MM.1S (cell line): ENCODE data around the gene ZNF581.
A peak's percentile ranks its signal among the peaks of the same experiment; 100 is the strongest.

Experiments used
- DNase-seq: peaks from one replicate; pipeline ENCODE4 v3.0.0-alpha.2; 2015
- H2AFZ ChIP-seq: fragments of 300-600 bp; sonication (generic); 2 replicates; pipeline ENCODE4 v1.6.0; 2016; ENCODE audit warnings: antibody characterized with exemption, low read length
- H3F3A ChIP-seq: fragments of 300-600 bp; sonication (generic); 2 replicates; pipeline ENCODE4 v1.6.1; 2016; ENCODE audit warnings: mild to moderate bottlenecking, antibody characterized with exemption, low read length, moderate library complexity, mixed read lengths; ENCODE audit not compliant: insufficient read depth
- H3K27ac ChIP-seq: fragments of 300-600 bp; sonication (generic); 2 replicates; pipeline ENCODE4 v1.5.1; 2016; ENCODE audit warnings: mild to moderate bottlenecking, low read length
- H3K27me3 ChIP-seq: fragments of 300-600 bp; sonication (generic); replicated peaks from 2 replicates; pipeline ENCODE4 v1.6.0; 2016; ENCODE audit warnings: low read length; ENCODE audit not compliant: insufficient read depth
- H3K36me3 ChIP-seq: fragments of 300-600 bp; sonication (generic); replicated peaks from 2 replicates; pipeline ENCODE4 v1.6.1; 2016; ENCODE audit warnings: mild to moderate bottlenecking, low read length, mixed read lengths; ENCODE audit not compliant: insufficient read depth
- H3K4me1 ChIP-seq: fragments of 300-600 bp; sonication (generic); 2 replicates; pipeline ENCODE4 v1.6.1; 2016; ENCODE audit warnings: low read length, mixed read lengths
- H3K4me2 ChIP-seq: fragments of 300-600 bp; sonication (generic); 2 replicates; pipeline ENCODE4 v1.6.0; 2016; ENCODE audit warnings: low read depth, low read length
- H3K4me3 ChIP-seq: fragments of 300-600 bp; sonication (generic); 2 replicates; pipeline ENCODE4 v1.5.1; 2016; ENCODE audit warnings: low read length, mixed read lengths
- H3K79me2 ChIP-seq: fragments of 300-600 bp; sonication (generic); 2 replicates; pipeline ENCODE4 v1.6.1; 2016; ENCODE audit warnings: mixed run types, low read length, mixed read lengths
- H3K9ac ChIP-seq: fragments of 300-600 bp; sonication (generic); 2 replicates; pipeline ENCODE4 v1.6.1; 2016; ENCODE audit warnings: low read length, mixed read lengths
- H3K9me2 ChIP-seq: fragments of 300-600 bp; sonication (generic); replicated peaks from 2 replicates; pipeline ENCODE4 v1.6.1; 2016; ENCODE audit warnings: mild to moderate bottlenecking, low read length, mixed read lengths; ENCODE audit not compliant: insufficient read depth
- H3K9me3 ChIP-seq: fragments of 300-600 bp; sonication (generic); replicated peaks from 2 replicates; pipeline ENCODE4 v1.6.1; 2016; ENCODE audit warnings: mild to moderate bottlenecking, low read length, mixed read lengths; ENCODE audit not compliant: insufficient read depth
- H4K20me1 ChIP-seq: fragments of 300-600 bp; sonication (generic); 2 replicates; pipeline ENCODE4 v1.6.1; 2016; ENCODE audit warnings: mild to moderate bottlenecking, low read length, moderate library complexity, mixed read lengths; ENCODE audit not compliant: insufficient read depth
- EZH2 ChIP-seq: fragments of 300-600 bp; sonication (generic); optimal IDR thresholded peaks from 2 replicates; pipeline ENCODE3; 2017; ENCODE audit warnings: low read depth, mild to moderate bottlenecking, antibody characterized with exemption, low read length, mixed read lengths
- EZH2phosphoT487 ChIP-seq: fragments of 300-600 bp; sonication (generic); IDR thresholded peaks from 2 replicates; pipeline ENCODE4 v1.6.1; 2018; ENCODE audit warnings: antibody characterized with exemption, low read length
- TF ChIP-seq, protein P1 (sequence below): fragments of 300-600 bp; sonication (generic); IDR thresholded peaks from 2 replicates; pipeline ENCODE4 v1.5.1; 2016; ENCODE audit warnings: antibody characterized with exemption, low read length, mixed read lengths

The ZNF581 gene

DNA sequence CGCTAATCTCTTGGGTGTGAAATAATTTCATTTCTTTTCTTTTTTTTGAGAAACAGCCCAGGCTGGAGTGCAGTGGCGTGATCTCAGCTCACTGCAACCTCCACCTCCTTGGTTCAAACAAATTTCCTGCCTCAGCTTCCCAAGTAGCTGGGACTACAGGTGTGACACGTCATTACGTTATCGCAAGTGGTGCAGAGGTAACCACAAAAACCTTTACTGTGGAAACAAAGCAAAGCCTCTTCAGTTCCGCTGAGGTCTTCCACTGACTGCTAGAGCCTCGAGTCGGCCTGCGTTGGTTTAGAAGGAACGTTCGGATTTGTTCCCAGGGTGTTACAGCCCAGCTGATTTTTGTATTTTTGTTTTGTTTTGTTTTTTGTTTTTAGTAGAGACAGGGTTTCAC lies 17.1 kb upstream of the ZNF581 start:
- no peak for DNase-seq
- Histone ChIP-seq H2AFZ (no peak overlapping the region), H3F3A (0 out of 2 replicates have a peak, but pooled peaks cover 9% of the 10 kb centered on the region), H3K4me2 (no peak overlapping the region), H3K4me3 (no peak overlapping the region), H3K27ac (no peak overlapping the region), H3K79me2 (no peaks in the 10 kb centered on the region; the same call in 1 of the 2 replicates), H3K9ac (no peak overlapping the region), H3K36me3 (no peaks in the 10 kb centered on the region), H4K20me1 (no peaks in the 10 kb centered on the region), H3K9me3 (no peaks in the 10 kb centered on the region), H3K4me1 (no peaks in the 10 kb centered on the region), H3K9me2 (no peaks in the 10 kb centered on the region), H3K27me3 (peaks cover 23% of the 10 kb centered on the region)
- TF ChIP-seq, protein P1, sequence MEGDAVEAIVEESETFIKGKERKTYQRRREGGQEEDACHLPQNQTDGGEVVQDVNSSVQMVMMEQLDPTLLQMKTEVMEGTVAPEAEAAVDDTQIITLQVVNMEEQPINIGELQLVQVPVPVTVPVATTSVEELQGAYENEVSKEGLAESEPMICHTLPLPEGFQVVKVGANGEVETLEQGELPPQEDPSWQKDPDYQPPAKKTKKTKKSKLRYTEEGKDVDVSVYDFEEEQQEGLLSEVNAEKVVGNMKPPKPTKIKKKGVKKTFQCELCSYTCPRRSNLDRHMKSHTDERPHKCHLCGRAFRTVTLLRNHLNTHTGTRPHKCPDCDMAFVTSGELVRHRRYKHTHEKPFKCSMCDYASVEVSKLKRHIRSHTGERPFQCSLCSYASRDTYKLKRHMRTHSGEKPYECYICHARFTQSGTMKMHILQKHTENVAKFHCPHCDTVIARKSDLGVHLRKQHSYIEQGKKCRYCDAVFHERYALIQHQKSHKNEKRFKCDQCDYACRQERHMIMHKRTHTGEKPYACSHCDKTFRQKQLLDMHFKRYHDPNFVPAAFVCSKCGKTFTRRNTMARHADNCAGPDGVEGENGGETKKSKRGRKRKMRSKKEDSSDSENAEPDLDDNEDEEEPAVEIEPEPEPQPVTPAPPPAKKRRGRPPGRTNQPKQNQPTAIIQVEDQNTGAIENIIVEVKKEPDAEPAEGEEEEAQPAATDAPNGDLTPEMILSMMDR = no peak
- no peak for TF ChIP-seq EZH2phosphoT487
- no peak for TF ChIP-seq EZH2

DNA sequence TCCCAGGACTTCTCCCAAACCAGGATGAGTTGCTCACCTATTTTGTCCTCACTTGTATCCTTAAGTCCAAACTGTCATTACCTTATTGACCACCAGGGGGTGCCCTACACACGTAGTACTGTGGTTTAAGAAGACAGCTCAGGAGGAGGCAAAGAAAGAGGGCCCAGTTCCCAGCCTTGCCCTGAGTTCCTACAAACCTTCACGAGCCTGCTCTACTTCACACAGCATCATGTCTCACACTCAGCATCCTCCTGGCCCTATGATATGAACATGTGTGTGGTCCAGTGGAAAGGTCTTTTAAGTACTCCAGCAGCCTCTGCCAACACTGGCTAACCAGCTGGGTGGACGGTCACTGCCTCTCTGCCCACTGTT lies 11.0 kb upstream of the ZNF581 start:
- Histone ChIP-seq H3K27me3 (peaks cover 15% of the 10 kb centered on the region), H3K9ac (no peak overlapping the region)
- TF ChIP-seq, protein P1 = peak; percentile 91
- TF ChIP-seq EZH2phosphoT487 (no peak), EZH2 (no peak)

DNA sequence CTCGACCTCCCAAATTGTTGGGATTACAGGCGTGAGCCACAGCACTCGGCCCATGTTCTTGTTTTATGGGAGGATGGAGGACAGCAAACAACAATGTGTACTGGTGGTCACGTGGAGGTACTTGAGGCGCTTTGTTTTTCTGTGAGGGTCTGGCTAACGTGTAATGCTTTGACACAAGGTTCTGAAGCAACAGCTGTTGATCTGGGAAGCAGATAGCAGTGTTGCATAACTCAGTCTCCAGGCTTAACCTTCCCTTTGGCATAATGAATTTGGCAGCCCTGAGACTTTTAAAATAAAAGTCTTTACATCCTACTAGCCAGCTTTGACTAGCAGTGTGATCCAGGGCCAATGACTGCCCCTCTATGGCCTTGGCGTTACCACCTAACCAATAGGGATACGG lies 9.6 kb upstream of the ZNF581 start:
- peak overlapping the region; percentile 66; the same call in 1 of the 2 replicates for H2AFZ ChIP-seq
- H3K27me3 ChIP-seq = peaks cover 10% of the 10 kb centered on the region
- no peak for DNase-seq
- H3K4me3 ChIP-seq = peak overlapping the region; percentile 99; the same call in 1 of the 2 replicates
- H3K9me2 ChIP-seq = no peaks in the 10 kb centered on the region
- no peaks in the 10 kb centered on the region for H4K20me1 ChIP-seq
- no peak overlapping the region for H3K9ac ChIP-seq
- H3K79me2 ChIP-seq = peaks cover 34% of the 10 kb centered on the region
- H3K4me2 ChIP-seq = peak overlapping the region; percentile 95; the same call in 1 of the 2 replicates
- H3F3A ChIP-seq = peaks cover 20% of the 10 kb centered on the region
- H3K36me3 ChIP-seq = no peaks in the 10 kb centered on the region
- H3K27ac ChIP-seq = no peak overlapping the region
- TF ChIP-seq EZH2phosphoT487 (no peak), EZH2 (no peak)
- TF ChIP-seq, protein P1 = no peak
- H3K9me3 ChIP-seq = no peaks in the 10 kb centered on the region
- peaks cover 13% of the 10 kb centered on the region for H3K4me1 ChIP-seq

More for the DNA sequence above, 11.0 kb upstream of the ZNF581 start:
- Histone ChIP-seq H3K4me2 (no peak overlapping the region), H3K27ac (no peak overlapping the region), H3K36me3 (no peaks in the 10 kb centered on the region), H2AFZ (no peak overlapping the region), H3F3A (peaks cover 9% of the 10 kb centered on the region), H3K4me1 (peaks cover 13% of the 10 kb centered on the region), H4K20me1 (no peaks in the 10 kb centered on the region), H3K4me3 (no peak overlapping the region), H3K9me3 (no peaks in the 10 kb centered on the region), H3K79me2 (peaks cover 26% of the 10 kb centered on the region), H3K9me2 (no peaks in the 10 kb centered on the region)
- peak; percentile 93 for DNase-seq
